Nephron progenitor cell (in vitro differentiated cells): ENCODE results near the gene NCF2.

ENCODE experiments used
- DNase-seq: peaks from one replicate; pipeline ENCODE4 v3.0.0; 2021
- H3K27ac Mint-ChIP-seq: 2 replicates; pipeline ENCODE4 v1.8.0; 2021; ENCODE audit warnings: mild to moderate bottlenecking, moderate library complexity, mixed read lengths
- H3K27me3 Mint-ChIP-seq: 2 replicates; pipeline ENCODE4 v1.8.0; 2021; ENCODE audit warnings: mild to moderate bottlenecking, low read depth, mixed read lengths; ENCODE audit not compliant: poor library complexity
- H3K36me3 Mint-ChIP-seq: 2 replicates; pipeline ENCODE4 v1.8.0; 2021; ENCODE audit warnings: low read depth, mixed read lengths
- H3K4me1 Mint-ChIP-seq: 2 replicates; pipeline ENCODE4 v1.8.0; 2021; ENCODE audit warnings: mixed read lengths
- H3K4me3 Mint-ChIP-seq: 2 replicates; pipeline ENCODE4 v1.8.0; 2021; ENCODE audit warnings: mild to moderate bottlenecking, moderate library complexity, mixed read lengths
- H3K9me3 Mint-ChIP-seq: 2 replicates; pipeline ENCODE4 v1.8.0; 2021; ENCODE audit warnings: mild to moderate bottlenecking, moderate library complexity, mixed read lengths
- TF ChIP-seq, protein P1 (sequence below): fragments of 200-600 bp; sonication (generic); IDR thresholded peaks from 2 replicates; pipeline ENCODE4 v1.5.0; 2021; ENCODE audit warnings: antibody characterized with exemption

Gene NCF2

DNA sequence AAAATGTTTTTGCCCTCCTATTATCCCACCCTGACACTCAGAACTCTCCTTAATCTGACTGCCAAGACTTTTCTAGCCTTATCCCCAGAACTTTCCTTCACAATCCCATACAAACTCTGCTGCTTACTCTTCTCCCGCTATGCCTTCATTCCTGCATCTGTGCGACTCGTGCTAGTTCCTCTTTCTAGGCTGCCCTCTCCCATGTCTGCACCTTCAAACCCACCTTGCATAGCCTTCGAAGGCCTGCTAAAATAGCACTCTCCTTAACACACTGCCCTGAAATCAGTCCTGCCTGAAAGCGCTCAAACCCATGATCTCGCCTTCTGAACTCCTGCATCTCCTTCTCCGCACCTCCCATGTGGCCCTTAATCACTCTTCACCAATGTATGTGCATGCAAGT is 2.5 kb upstream of the NCF2 start:
- Mint-ChIP-seq H3K4me1 (peaks cover 22% of the 10 kb centered on the region), H3K36me3 (no peaks in the 10 kb centered on the region), H3K4me3 (peak overlapping the region; percentile 0), H3K27ac (no peak overlapping the region), H3K27me3 (no peaks in the 10 kb centered on the region), H3K9me3 (no peaks in the 10 kb centered on the region)
- TF ChIP-seq, protein P1, sequence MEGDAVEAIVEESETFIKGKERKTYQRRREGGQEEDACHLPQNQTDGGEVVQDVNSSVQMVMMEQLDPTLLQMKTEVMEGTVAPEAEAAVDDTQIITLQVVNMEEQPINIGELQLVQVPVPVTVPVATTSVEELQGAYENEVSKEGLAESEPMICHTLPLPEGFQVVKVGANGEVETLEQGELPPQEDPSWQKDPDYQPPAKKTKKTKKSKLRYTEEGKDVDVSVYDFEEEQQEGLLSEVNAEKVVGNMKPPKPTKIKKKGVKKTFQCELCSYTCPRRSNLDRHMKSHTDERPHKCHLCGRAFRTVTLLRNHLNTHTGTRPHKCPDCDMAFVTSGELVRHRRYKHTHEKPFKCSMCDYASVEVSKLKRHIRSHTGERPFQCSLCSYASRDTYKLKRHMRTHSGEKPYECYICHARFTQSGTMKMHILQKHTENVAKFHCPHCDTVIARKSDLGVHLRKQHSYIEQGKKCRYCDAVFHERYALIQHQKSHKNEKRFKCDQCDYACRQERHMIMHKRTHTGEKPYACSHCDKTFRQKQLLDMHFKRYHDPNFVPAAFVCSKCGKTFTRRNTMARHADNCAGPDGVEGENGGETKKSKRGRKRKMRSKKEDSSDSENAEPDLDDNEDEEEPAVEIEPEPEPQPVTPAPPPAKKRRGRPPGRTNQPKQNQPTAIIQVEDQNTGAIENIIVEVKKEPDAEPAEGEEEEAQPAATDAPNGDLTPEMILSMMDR: no peak
- no peak for DNase-seq

DNA sequence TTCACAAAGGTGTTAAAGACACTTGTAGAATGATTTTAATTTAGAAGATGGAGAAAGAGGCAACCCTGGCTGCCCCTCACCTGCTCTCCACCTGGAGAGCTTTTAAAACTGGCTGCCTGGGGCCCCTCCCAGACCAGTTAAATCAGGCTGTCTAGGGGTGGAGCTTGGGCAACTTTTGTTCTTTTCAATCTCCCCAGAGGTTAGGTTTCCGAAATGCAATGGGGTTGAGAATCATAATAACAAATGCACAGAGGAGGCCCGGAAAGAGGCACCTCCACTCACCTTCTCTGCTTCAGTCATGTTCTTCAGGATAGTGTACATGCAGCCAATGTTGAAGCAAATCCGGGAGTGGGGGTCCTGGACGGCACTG is 400 bp downstream of the NCF2 start:
- TF ChIP-seq, protein P1: no peak
- peaks cover 22% of the 10 kb centered on the region for H3K4me1 Mint-ChIP-seq
- H3K4me3 Mint-ChIP-seq: no peak overlapping the region
- DNase-seq: no peak
- no peaks in the 10 kb centered on the region for H3K36me3 Mint-ChIP-seq
- no peaks in the 10 kb centered on the region for H3K27me3 Mint-ChIP-seq
- H3K27ac Mint-ChIP-seq: no peak overlapping the region
- no peaks in the 10 kb centered on the region for H3K9me3 Mint-ChIP-seq

DNA sequence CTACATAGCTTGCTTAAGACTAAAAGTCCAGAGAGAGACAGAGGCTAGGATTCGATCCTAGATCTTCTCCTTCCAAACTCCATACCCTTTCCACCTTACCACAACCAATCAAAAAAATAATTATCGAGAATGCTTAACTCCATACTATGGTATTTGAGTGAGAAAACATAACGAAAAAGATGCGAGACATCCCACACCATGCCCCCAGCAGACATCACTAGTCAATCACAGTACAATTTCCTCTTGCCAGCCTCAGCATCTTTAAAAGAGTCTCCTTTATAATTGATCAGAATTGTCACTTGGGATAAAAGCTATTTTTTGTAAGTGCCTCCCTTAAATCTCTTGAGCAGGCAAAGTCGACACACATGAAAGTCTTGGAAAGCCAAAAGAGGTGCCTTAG is 875 bp downstream of the NCF2 start:
- H3K27ac Mint-ChIP-seq: no peak overlapping the region
- no peaks in the 10 kb centered on the region for H3K36me3 Mint-ChIP-seq
- DNase-seq: no peak
- H3K27me3 Mint-ChIP-seq: no peaks in the 10 kb centered on the region
- peaks cover 22% of the 10 kb centered on the region for H3K4me1 Mint-ChIP-seq
- TF ChIP-seq, protein P1: no peak
- no peaks in the 10 kb centered on the region for H3K9me3 Mint-ChIP-seq
- H3K4me3 Mint-ChIP-seq: no peak overlapping the region

DNA sequence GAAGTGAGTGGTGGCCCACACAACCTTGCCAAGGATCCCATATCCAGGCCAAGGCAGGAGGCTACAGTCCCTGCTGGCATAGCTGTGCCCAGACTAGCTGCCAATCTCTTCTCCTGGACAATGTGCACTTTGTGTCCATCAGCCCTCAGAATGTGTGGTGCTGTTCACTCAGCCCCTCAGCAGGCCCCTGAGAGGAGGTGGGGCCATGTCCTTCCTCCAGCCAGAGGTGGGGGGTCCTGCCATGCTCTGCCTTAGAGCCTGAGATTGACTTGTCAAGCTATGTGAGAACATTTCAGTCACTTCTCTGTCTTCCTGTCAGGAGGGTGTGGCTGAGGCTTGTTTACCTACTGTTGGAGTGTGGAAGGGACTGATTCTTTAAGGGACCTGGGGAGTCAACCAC is 1.4 kb downstream of the NCF2 start:
- H3K36me3 Mint-ChIP-seq: no peaks in the 10 kb centered on the region
- TF ChIP-seq, protein P1: no peak
- DNase-seq: no peak
- peaks cover 21% of the 10 kb centered on the region for H3K4me1 Mint-ChIP-seq
- H3K9me3 Mint-ChIP-seq: no peaks in the 10 kb centered on the region
- no peak overlapping the region for H3K4me3 Mint-ChIP-seq
- H3K27ac Mint-ChIP-seq: no peak overlapping the region
- peaks cover 3% of the 10 kb centered on the region for H3K27me3 Mint-ChIP-seq

DNA sequence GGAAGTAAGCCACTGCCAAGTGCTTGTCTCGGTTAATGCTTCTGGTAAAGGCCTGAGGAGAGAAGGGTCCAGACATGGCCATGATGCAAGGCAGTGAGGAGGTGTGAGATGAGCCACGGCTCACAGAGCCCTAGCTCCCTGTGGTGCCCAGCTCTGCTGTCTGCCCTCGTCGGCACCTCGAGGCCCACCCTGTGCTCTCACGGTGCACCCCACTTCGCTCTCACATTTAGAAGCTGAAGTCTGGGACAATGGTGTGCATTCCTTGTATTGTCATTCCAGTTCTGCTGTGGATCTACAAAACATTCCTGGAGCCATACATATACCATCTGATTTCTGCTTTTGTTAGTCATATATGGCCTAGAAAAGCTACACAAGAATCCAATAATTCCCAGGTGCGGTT is 3.3 kb downstream of the NCF2 start:
- Mint-ChIP-seq H3K36me3 (no peaks in the 10 kb centered on the region), H3K27ac (no peak overlapping the region), H3K9me3 (no peaks in the 10 kb centered on the region), H3K4me3 (no peak overlapping the region), H3K4me1 (peaks cover 9% of the 10 kb centered on the region), H3K27me3 (peaks cover 3% of the 10 kb centered on the region)
- DNase-seq: no peak
- TF ChIP-seq, protein P1: no peak

DNA sequence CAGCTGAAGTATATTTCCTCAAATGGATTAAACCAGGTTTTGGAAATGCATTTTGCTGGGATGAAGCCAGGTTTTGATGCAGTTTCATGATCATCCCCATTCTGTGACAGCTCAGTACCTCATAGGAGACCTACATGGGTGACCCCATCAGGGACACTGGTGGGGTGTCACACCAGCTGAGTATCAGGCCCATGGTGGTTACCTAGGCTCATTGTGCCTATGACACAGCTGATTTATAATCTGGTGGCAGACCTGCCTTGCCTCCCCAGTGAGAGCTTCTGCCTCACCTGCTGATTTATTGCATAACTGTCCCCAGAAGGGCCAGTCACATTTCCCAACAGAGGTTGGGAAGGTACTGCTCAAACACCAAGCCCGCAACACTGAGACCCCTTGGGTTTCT is 3.8 kb downstream of the NCF2 start:
- DNase-seq: no peak
- Mint-ChIP-seq H3K4me3 (no peak overlapping the region), H3K36me3 (no peaks in the 10 kb centered on the region), H3K27ac (no peak overlapping the region), H3K27me3 (peaks cover 3% of the 10 kb centered on the region), H3K9me3 (no peaks in the 10 kb centered on the region), H3K4me1 (peaks cover 9% of the 10 kb centered on the region)
- TF ChIP-seq, protein P1: no peak
